Skeletal muscle satellite cell (primary cell): Measurements from ENCODE around the gene EHBP1.

Experiments used
- H3K27me3 ChIP-seq: 2 replicates; pipeline ENCODE4 v1.7.0; 2013; ENCODE audit warnings: low read length; ENCODE audit not compliant: control insufficient read depth, insufficient read depth
- H3K36me3 ChIP-seq: 2 replicates; pipeline ENCODE4 v1.7.0; 2013; ENCODE audit warnings: mild to moderate bottlenecking, control low read depth, low read length; ENCODE audit not compliant: insufficient read depth
- H3K4me1 ChIP-seq: 2 replicates; pipeline ENCODE4 v1.7.0; 2013; ENCODE audit warnings: low read length; ENCODE audit not compliant: control insufficient read depth, insufficient read depth
- H3K4me2 ChIP-seq: 2 replicates; pipeline ENCODE4 v1.7.0; 2013; ENCODE audit warnings: mild to moderate bottlenecking, low read length
- H3K4me3 ChIP-seq: 2 replicates; pipeline ENCODE4 v1.7.0; 2013; ENCODE audit warnings: low read length
- H3K9ac ChIP-seq: 2 replicates; pipeline ENCODE4 v1.7.0; 2013; ENCODE audit warnings: mild to moderate bottlenecking, low read depth, low read length, moderate library complexity
- H3K9me3 ChIP-seq: replicated peaks from 2 replicates; pipeline ENCODE4 v1.7.0; 2013; ENCODE audit warnings: mild to moderate bottlenecking, control low read depth, low read length

Gene EHBP1

GRCh38 chr2:63049211-63049969 lies 343.9 kb downstream of the EHBP1 start:
- Histone ChIP-seq H3K36me3 (no peaks in the 10 kb centered on the region), H3K9me3 (no peaks in the 10 kb centered on the region), H3K4me1 (peaks cover 15% of the 10 kb centered on the region), H3K27me3 (peaks cover 27% of the 10 kb centered on the region), H3K4me3 (peak overlapping the region; percentile 86), H3K4me2 (peak overlapping the region; percentile 92), H3K9ac (peak overlapping the region; percentile 56)

GRCh38 chr2:63049970-63050333 lies 344.4 kb downstream of the EHBP1 start:
- Histone ChIP-seq H3K27me3 (peaks cover 33% of the 10 kb centered on the region), H3K9me3 (peaks cover 2% of the 10 kb centered on the region), H3K9ac (peak overlapping the region; percentile 56), H3K4me3 (peak overlapping the region; percentile 86), H3K4me2 (peak overlapping the region; percentile 92), H3K4me1 (peaks cover 15% of the 10 kb centered on the region), H3K36me3 (no peaks in the 10 kb centered on the region)

GRCh38 chr2:63050334-63051041 lies 345.0 kb downstream of the EHBP1 start, which contains the start of gene OTX1:
OTX1 (plus strand) TSS chr2:63050830; CDS start chr2:63052991, 2,161 bp downstream.
- Histone ChIP-seq H3K9ac (peak within 1 kb of the TSS; percentile 56), H3K4me1 (peaks cover 18% of the 10 kb centered on the region), H3K9me3 (peaks cover 2% of the 10 kb centered on the region), H3K27me3 (peaks cover 38% of the 10 kb centered on the region), H3K4me2 (peak within 1 kb of the TSS; percentile 100), H3K4me3 (peak within 1 kb of the TSS; percentile 86), H3K36me3 (no peaks in the 10 kb centered on the region)

GRCh38 chr2:63051042-63051794 lies 345.7 kb downstream of the EHBP1 start:
- Histone ChIP-seq H3K4me2 (peak overlapping the region; percentile 100), H3K4me3 (peak overlapping the region; percentile 86), H3K27me3 (peaks cover 46% of the 10 kb centered on the region), H3K4me1 (peaks cover 25% of the 10 kb centered on the region), H3K36me3 (no peaks in the 10 kb centered on the region), H3K9ac (peak overlapping the region; percentile 56), H3K9me3 (peaks cover 2% of the 10 kb centered on the region)

GRCh38 chr2:63051795-63052333 lies 346.4 kb downstream of the EHBP1 start:
- Histone ChIP-seq H3K4me2 (no peak overlapping the region), H3K9me3 (peaks cover 2% of the 10 kb centered on the region), H3K9ac (no peak overlapping the region), H3K4me3 (no peak overlapping the region), H3K27me3 (peaks cover 52% of the 10 kb centered on the region), H3K4me1 (peaks cover 26% of the 10 kb centered on the region), H3K36me3 (no peaks in the 10 kb centered on the region)

- H3K9me3 ChIP-seq: peaks cover 2% of the 10 kb centered on the region
- H3K36me3 ChIP-seq: no peaks in the 10 kb centered on the region
- H3K4me2 ChIP-seq: no peak overlapping the region
- H3K4me3 ChIP-seq: no peak overlapping the region
- H3K4me1 ChIP-seq: peaks cover 26% of the 10 kb centered on the region
- H3K27me3 ChIP-seq: peaks cover 58% of the 10 kb centered on the region
- no peak overlapping the region for H3K9ac ChIP-seq
Measured at GRCh38 chr2:63052411-63053080, 347.0 kb downstream of the EHBP1 start.

- no peak overlapping the region for H3K9ac ChIP-seq
- no peak overlapping the region for H3K4me3 ChIP-seq
- peaks cover 66% of the 10 kb centered on the region for H3K27me3 ChIP-seq
- peaks cover 29% of the 10 kb centered on the region for H3K4me1 ChIP-seq
- no peak overlapping the region for H3K4me2 ChIP-seq
- H3K9me3 ChIP-seq: peaks cover 2% of the 10 kb centered on the region
- H3K36me3 ChIP-seq: no peaks in the 10 kb centered on the region
Measured at GRCh38 chr2:63053081-63053888, 347.8 kb downstream of the EHBP1 start.

- Histone ChIP-seq H3K27me3 (peaks cover 66% of the 10 kb centered on the region), H3K4me3 (no peak overlapping the region), H3K9ac (no peak overlapping the region), H3K4me1 (peaks cover 37% of the 10 kb centered on the region), H3K9me3 (peaks cover 2% of the 10 kb centered on the region), H3K36me3 (no peaks in the 10 kb centered on the region), H3K4me2 (peak overlapping the region; percentile 63)
Measured at GRCh38 chr2:63053889-63054602, 348.5 kb downstream of the EHBP1 start.

GRCh38 chr2:63054841-63055225 lies 349.3 kb downstream of the EHBP1 start:
- Histone ChIP-seq H3K4me3 (peak overlapping the region; percentile 66), H3K27me3 (peaks cover 64% of the 10 kb centered on the region), H3K9me3 (peaks cover 2% of the 10 kb centered on the region), H3K36me3 (no peaks in the 10 kb centered on the region), H3K4me1 (peaks cover 35% of the 10 kb centered on the region), H3K9ac (no peak overlapping the region), H3K4me2 (peak overlapping the region; percentile 85)
